22Rv1 (cell line): ENCODE data around the gene ARHGEF28.

Experiments
- ZFX ChIP-seq: fragments of 450-650 bp; IDR thresholded peaks from 2 replicates; pipeline ENCODE4 v1.6.1; 2017; ENCODE audit warnings: antibody characterized with exemption, borderline replicate concordance
- TF ChIP-seq, protein P1 (sequence below): fragments of 450-650 bp; IDR thresholded peaks from 2 replicates; pipeline ENCODE4 v1.5.1; 2017; ENCODE audit warnings: mild to moderate bottlenecking

- TF ChIP-seq, protein P1, sequence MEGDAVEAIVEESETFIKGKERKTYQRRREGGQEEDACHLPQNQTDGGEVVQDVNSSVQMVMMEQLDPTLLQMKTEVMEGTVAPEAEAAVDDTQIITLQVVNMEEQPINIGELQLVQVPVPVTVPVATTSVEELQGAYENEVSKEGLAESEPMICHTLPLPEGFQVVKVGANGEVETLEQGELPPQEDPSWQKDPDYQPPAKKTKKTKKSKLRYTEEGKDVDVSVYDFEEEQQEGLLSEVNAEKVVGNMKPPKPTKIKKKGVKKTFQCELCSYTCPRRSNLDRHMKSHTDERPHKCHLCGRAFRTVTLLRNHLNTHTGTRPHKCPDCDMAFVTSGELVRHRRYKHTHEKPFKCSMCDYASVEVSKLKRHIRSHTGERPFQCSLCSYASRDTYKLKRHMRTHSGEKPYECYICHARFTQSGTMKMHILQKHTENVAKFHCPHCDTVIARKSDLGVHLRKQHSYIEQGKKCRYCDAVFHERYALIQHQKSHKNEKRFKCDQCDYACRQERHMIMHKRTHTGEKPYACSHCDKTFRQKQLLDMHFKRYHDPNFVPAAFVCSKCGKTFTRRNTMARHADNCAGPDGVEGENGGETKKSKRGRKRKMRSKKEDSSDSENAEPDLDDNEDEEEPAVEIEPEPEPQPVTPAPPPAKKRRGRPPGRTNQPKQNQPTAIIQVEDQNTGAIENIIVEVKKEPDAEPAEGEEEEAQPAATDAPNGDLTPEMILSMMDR = no peak
- no peak for TF ChIP-seq ZFX
Measured at GRCh38 chr5:73801686-73802085, 175.7 kb downstream of the ARHGEF28 start.
